Loucy (cell line): ENCODE results near the gene MCM3AP.

Source experiments
- EZH2phosphoT487 ChIP-seq: fragments of 200-600 bp; IDR thresholded peaks from 2 replicates; pipeline ENCODE4 v1.6.1; 2018; ENCODE audit warnings: antibody characterized with exemption, mild to moderate bottlenecking, moderate library complexity, borderline replicate concordance
- TF ChIP-seq, protein P1 (sequence below): fragments of 200-600 bp; sonication (generic); conservative IDR thresholded peaks from 2 replicates; pipeline ENCODE4 v1.5.1; 2014; ENCODE audit warnings: mild to moderate bottlenecking, antibody characterized with exemption, low read length

DNA sequence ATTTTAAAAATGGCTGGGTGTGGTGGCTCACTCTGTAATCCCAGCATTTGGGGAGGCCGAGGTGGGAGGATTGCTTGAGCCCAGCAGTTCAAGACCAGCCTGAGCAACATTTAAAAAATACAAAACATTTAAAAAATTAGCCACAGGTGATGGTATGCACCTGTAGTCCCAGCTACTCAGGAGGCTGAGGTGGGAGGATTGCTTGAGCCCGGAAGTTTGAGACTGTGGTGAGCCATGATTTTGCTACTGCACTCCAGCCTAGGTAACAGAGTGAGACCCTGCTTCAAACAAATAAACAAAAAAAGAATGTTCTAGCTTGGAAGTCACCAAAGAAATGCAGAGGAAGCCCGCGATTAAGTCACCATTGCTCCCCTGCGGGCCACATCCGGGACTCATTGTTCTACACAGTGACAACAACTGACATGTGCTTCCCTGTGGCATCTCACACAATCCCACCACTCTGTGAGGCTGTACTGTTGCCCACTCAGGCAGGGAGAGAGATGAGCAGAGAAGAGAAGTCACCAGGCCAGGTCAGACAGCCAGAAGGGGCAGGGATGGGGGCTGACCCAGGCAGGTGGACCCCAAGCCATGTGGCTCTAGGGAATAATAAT is 82.7 kb downstream of the MCM3AP start:
- TF ChIP-seq, protein P1, sequence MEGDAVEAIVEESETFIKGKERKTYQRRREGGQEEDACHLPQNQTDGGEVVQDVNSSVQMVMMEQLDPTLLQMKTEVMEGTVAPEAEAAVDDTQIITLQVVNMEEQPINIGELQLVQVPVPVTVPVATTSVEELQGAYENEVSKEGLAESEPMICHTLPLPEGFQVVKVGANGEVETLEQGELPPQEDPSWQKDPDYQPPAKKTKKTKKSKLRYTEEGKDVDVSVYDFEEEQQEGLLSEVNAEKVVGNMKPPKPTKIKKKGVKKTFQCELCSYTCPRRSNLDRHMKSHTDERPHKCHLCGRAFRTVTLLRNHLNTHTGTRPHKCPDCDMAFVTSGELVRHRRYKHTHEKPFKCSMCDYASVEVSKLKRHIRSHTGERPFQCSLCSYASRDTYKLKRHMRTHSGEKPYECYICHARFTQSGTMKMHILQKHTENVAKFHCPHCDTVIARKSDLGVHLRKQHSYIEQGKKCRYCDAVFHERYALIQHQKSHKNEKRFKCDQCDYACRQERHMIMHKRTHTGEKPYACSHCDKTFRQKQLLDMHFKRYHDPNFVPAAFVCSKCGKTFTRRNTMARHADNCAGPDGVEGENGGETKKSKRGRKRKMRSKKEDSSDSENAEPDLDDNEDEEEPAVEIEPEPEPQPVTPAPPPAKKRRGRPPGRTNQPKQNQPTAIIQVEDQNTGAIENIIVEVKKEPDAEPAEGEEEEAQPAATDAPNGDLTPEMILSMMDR: no peak
- no peak for TF ChIP-seq EZH2phosphoT487
